ENCODE data around the gene TLR3.

Gene TLR3

DNA sequence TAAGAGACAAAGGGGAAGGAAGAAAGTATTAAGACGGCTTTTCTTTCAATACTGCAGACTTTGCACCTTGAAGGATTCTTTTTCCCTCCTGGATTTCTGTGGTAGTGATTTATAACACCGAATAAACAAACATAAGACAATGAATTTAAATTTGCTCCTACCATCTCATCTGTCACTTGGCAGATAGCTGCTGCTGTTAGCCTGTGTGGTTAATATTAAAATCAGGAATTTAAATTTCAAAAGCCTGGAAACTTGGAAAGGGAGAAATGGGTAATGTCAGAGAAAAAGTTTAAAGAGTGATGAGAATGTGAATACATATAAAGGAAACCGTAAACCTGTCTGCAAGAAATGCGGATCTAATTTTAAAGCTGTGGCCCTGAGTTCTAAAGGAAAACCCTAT is 39.0 kb downstream of the TLR3 start:
- DNase-seq, result no peak

DNA sequence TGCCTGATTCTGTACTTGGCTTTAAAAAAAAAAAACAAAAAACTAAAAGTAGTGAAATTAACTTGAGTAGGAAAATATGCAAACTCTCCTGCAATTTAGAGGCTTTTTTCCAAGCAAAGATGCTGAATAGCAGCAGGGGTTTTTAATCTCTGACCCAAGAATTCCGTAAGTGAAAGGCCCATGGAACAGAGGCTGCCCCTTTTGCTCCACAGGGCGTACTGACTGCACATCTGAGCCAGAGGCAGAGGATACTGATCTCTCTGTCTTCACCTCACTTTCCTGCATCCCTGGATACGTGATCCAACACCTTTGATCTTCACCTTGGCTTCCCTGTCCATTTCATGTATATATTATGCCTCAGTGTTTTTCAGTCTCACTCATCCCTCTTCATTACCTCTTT is 39.4 kb downstream of the TLR3 start:
- no peak for DNase-seq

GRCh38 chr4:186109245-186109644 is 40.3 kb downstream of the TLR3 start:
- DNase-seq, result no peak

DNA sequence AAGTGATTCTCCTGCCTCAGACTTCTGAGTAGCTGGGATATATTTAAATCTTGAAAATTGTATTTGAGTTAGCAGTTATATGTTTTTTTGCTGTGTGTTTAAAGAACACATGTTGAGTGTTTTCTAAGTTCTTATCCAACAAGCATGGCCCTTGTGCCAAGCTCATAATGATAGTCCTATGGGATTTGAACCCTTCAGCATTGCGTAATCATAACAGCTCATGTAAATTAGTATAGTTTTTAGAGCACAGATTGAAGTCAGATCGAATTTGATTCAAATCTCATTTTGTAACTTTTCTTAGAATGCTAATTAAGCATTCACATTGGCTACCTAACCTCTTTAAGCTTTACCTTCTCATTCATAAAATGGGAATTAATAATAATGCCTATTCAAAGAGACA is 47.7 kb downstream of the TLR3 start:
- DNase-seq, result no peak

DNA sequence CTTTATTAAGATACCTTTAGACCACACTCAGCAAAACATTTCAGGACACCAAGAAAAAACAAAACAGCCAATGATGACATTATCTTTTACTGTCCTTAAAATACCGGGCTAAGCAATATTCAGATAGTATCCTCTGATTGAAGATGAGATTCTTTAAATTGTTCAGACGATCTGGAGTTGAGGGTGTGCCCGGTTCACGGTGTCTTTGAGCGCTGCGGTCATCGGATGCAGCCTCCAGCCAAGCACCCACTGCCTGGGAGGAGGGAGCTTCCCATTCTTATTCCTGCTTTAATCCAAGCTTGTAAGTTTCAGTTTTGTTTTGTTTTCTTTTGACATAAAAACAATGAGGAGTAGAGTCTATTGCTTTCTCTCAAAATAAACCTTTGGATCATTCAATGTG is 49.6 kb downstream of the TLR3 start:
- no peak for DNase-seq

DNA sequence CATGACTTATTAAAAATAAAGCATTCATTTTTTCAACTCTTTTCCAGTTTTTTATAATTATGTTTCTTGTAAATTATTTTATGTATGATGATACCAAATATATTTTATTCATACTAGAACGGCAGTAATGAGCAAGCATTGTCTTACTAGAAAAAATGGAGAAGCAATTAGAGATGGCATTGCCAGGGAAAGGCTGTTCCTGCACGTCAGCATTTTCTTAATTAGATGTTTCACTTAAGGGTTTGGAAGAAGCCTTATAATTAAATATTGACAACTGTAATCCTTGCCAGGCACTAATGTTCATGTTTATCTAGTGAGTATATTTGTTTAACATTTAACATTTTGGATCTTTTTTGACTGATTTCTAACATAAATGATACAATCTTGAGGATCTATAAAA is 52.1 kb downstream of the TLR3 start:
- no peak for DNase-seq

- no peak for DNase-seq
Measured at GRCh38 chr4:186128842-186129241, 59.9 kb downstream of the TLR3 start.

GRCh38 chr4:186131935-186132334 is 63.0 kb downstream of the TLR3 start:
- DNase-seq, result no peak

GRCh38 chr4:186132577-186133242 is 63.8 kb downstream of the TLR3 start:
- DNase-seq, result no peak

GRCh38 chr4:186134257-186134656 is 65.3 kb downstream of the TLR3 start:
- no peak for DNase-seq

- DNase-seq, result no peak
Measured at GRCh38 chr4:186134861-186135260, 65.9 kb downstream of the TLR3 start.

- no peak for DNase-seq
Measured at GRCh38 chr4:186137196-186137794, 68.3 kb downstream of the TLR3 start.

Measured in 8988T (cell line).